Suppressor macrophage (primary cell): ENCODE measurements around the gene SCYGR3.

ENCODE experiments used
- DNase-seq, 4 experiments: peaks; one replicate each; pipeline ENCODE4 v3.0.0-alpha.2; 2020 to 2022
- total RNA-seq, 17 experiments: gene quantifications; one replicate each; lab custom pipeline; 2026; ENCODE audit warnings: mixed read lengths in 6 of 17, inconsistent platforms in 3 of 17; lab: John Stamatoyannopoulos, UW

SCYGR3 gene
- total RNA-seq, result 0 to 0.11 (median 0) reads per million in 17 experiments

DNA sequence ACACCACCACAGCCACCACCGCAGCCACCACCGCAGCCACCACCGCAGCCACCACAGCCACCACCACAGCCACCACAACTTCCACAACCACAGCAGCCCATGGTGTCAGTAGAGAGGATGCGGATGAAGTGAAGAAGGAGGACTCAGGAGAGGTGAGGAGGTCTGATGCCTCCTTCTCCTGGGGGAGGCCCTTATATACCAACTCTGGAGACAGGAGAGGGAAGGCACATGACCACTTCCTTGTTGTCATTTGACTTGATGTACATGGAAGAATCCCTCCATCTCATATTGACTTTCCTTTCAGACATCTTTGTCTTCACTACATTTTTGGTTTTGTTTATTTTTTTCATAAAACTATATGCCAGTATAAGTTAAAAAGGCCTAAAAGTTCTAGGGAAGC, at the start of gene SCYGR3:
TSS of gene SCYGR3 (minus strand) at position 101 of the 400 bp plus-strand sequence. CDS start at position 101, 0 bp downstream.
- no peak for DNase-seq

GRCh38 chr2:227661827-227662226, 47.2 kb upstream of the SCYGR3 start:
- no peak for DNase-seq

DNA sequence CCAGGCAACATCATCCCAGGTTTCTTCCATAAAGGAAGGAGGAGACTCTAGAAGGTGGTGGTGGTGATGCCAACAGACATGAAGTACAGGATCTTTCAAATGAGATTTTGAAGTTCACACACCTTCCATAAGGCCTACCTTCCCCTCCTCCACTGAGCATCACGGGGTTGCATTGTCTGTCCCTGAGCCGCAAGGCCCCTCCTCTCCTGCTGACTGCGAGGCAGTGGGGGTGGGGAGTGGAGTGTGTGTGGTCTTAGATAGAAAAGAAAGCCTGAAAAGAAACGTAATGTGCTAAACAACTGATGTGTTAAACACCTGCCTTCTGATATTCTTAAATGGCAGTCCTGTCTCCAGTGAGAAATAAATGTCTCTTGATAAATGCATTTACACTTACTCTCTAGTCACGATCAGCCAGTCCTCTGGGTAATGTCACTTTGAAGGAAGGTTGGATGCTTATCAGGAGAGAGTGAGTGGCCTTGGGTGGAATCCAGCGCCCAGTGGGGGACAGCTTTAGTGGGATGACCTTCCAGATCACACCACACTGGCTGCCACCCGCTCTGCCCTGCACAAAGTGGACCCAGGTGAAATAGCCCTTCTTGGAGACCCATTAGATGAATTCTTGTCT, 46.5 kb upstream of the SCYGR3 start:
- no peak for DNase-seq

GRCh38 chr2:227657199-227657845, 42.7 kb upstream of the SCYGR3 start:
- DNase-seq, result peak in 2 of 4 experiments; percentile 9 to 14

GRCh38 chr2:227655454-227655853, 40.8 kb upstream of the SCYGR3 start:
- DNase-seq, result peak; percentile 52 to 89 (median 76)

DNA sequence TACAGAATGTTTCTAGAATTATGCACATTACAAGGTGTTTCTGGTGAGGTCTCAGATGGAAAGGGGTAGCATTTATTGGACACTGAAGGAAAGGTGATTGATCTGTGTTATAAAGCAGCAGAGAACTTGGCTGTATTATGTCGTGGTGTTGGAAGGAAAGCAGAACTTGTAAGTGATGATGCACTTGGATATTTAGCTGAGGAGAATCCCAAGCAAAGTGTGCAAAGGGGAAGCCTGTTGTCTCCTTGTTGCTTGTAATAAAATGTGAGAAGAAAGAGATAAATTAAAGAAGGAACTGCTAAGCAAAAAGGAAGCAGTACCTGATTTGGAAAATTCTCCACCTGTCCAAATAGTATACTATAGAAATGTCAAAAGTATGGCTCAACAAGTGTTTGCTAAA, 39.8 kb upstream of the SCYGR3 start:
- DNase-seq, result peak; percentile 20 to 56 (median 38)

DNA sequence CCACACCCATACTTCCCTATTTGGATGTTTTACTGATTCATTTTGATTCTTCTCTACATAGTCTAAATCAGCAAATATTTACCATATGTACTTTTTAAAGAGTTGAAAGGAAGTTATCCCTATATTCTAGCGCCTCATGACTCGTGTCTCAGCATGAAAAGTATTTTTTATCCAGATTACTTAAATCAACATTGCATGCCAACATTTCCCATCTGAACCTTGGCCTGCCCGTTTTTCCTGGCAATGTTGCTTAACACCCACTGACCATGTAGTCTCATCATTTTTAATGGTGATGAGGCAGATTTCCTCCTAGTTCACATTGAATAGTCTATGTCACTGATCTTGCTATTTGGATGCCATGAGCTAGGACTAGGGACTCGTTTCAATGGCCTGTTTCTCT, 38.8 kb upstream of the SCYGR3 start:
- DNase-seq, result peak; percentile 30 to 66 (median 43)

DNA sequence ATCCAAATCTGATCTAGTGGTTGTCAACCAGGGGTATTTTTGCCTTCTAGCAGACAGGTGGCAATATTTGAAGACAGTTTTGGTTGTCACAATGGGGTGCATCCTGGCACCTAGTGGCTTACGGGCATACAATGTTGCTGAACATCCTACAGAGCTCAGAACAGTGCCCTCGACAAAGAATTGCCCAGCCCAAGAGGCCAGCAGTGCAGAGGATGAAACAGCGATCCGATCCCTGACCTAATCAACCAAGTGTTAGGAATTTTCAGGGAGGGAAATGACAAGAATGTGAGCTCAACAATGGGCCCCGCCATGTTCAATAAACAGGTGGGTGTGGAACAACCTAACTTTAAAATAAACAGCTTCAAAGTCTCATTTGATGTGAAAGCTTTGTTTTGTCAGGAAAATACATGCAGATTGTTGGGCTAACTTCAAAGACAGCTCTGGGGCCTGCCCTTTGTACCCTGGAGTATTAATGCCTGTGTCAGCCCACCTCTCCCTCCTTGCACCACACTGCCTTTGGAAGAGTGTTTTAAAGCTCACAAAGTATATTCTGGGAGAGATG, 29.4 kb upstream of the SCYGR3 start:
- no peak for DNase-seq

- no peak for DNase-seq
Measured at GRCh38 chr2:227642656-227643055, 28.0 kb upstream of the SCYGR3 start.

- DNase-seq, result no peak
Measured at GRCh38 chr2:227634201-227634600, 19.6 kb upstream of the SCYGR3 start.

DNA sequence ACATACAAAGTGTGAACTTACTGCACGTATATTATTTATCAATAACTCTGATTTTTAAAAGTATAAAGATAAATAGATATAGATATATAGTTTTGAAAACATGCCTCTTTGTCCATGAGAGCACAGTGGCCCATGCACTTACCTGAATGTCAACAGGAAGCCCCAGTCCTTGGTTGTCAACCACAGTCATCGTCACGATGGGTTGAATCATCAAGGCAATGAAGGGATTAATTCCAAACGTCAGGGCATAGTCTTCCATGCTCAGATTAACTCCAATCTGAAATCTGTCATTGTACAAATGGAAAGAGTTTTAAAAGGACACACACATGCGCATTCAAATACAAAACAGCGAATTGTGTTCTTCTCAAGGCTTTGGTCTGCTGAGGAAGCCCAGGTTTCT, 18.2 kb upstream of the SCYGR3 start:
- no peak for DNase-seq

DNA sequence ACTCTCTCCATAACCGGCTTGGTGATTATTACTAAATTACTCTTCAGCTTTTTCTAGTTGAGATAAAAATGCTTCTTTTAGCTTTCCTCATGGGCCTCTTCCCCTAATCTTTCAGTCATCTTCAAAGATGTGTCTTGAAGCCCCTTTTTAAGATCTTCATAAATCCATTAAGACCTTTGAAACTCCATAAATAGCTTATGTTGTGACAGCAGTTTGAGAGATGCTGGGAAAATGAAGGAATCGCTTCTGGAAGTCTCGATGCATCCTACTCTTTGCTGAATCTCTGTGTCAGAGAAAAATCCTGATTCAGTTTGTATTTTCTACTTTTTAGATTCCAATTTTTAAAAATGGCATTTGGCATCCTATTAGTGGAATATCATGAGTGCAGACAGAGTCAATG, 15.7 kb upstream of the SCYGR3 start:
- DNase-seq, result no peak

DNA sequence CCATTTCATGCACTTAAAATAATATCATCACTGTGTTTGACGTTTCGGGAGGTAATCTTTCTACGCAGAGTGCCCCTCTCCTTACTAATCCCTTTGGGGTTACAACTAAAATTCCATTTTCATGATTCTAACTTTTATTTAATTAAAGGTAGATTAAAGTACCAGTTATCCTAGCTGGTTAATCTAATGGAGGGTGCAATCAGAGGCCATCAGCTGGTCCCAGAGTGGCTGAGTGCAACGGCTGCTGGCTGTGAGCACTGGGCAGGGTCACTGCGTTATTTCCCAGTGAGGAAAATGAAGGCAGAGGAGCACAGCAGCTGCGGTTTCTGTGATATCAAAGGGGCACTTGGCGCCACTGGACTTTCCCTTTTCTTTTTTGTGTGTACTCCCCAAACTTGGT, 14.8 kb upstream of the SCYGR3 start:
- DNase-seq, result no peak

GRCh38 chr2:227627769-227628168, 13.1 kb upstream of the SCYGR3 start:
- no peak for DNase-seq

GRCh38 chr2:227626580-227627151, 12.0 kb upstream of the SCYGR3 start:
- DNase-seq, result no peak

GRCh38 chr2:227625420-227625819, 10.8 kb upstream of the SCYGR3 start:
- DNase-seq, result no peak

DNA sequence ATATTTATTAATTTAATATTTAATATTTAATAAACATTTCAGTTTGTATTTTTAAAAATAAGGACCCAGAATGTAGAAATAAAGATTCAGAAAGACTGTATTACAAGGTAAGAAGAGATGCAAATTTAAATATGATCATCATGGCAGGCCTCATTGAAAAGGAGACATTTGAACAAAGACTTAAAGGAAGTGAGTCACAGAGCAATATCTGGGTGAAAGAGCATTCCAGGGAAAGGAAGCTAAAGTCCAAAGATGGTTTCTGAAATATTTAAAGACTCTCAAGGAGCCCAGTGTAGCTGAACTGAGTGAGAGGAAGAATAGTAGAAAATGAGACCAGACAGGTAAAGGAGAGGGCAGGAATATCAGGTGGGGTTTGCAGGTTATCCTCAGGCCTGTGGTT, 8.6 kb upstream of the SCYGR3 start:
- DNase-seq, result peak in 2 of 4 experiments; percentile 33 to 48

GRCh38 chr2:227617316-227618230, 2.9 kb upstream of the SCYGR3 start, which contains the start of gene SCYGR4:
TSS of gene SCYGR4 (plus strand) at chr2:227617498. CDS start at chr2:227617498, 0 bp downstream.
- DNase-seq, result no peak

GRCh38 chr2:227616631-227617030, 2.0 kb upstream of the SCYGR3 start:
- DNase-seq, result no peak

DNA sequence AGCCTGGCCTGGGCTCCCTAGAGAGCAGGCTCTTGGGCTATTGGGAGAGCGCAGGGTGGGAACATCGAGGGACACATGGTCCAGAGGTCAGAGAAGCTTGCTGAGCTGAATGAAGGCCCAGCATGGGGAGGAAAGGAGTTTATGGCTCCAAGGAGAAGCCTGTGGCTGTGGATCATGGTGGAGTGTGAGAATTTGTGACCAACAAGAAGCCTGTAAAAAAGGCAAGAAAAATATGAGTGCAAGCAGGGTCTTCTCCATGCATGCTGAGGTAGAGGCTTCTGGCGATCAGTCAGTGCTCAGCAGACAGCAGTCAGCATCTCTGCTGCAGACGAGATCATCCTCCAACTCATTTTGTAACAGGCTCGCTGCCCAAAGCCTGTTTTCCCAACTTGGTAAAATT, 1.3 kb upstream of the SCYGR3 start:
- no peak for DNase-seq

- no peak for DNase-seq
Measured at GRCh38 chr2:227615181-227615580, 541 bp upstream of the SCYGR3 start.

- DNase-seq, result no peak
Measured at GRCh38 chr2:227614246-227614645, 394 bp downstream of the SCYGR3 start.

GRCh38 chr2:227613272-227613660, 1.4 kb downstream of the SCYGR3 start:
- no peak for DNase-seq
